ACHN (cell line): ENCODE data around the gene FCN2.

ENCODE experiments used
- DNase-seq: peaks from one replicate; pipeline ENCODE4 v3.0.0-alpha.2; 2015
- in situ Hi-C: cut with HindIII; loops from 2 replicates; pipeline ENCODE4 v1.10.0; 2017; ENCODE audit warnings: low sequenced_read_pairs, low pct_ligation_motif_present, low pct_unique_long_range_greater_than_20kb

The FCN2 gene

GRCh38 chr9:134917431-134918373 is 37.1 kb downstream of the FCN2 start, which contains the start of gene FCN1:
TSS of gene FCN1 (minus strand) at chr9:134917912. CDS start at chr9:134917871, 41 bp downstream.
- in situ Hi-C loops = no loop called here
- no peak for DNase-seq

- DNase-seq = no peak
- in situ Hi-C loops = no loop called here
Measured at GRCh38 chr9:134918646-134919045, 38.0 kb downstream of the FCN2 start.

- no peak for DNase-seq
- in situ Hi-C loops = no loop called here
Measured at GRCh38 chr9:134919303-134919702, 38.7 kb downstream of the FCN2 start.

- in situ Hi-C loops = no loop called here
- no peak for DNase-seq
Measured at GRCh38 chr9:134922066-134922931, 41.7 kb downstream of the FCN2 start.

GRCh38 chr9:134922932-134923240 is 42.3 kb downstream of the FCN2 start:
- no peak for DNase-seq
- in situ Hi-C loops = no loop called here

GRCh38 chr9:134923466-134923865 is 42.9 kb downstream of the FCN2 start:
- no peak for DNase-seq
- in situ Hi-C loops = no loop called here

GRCh38 chr9:134925011-134925511 is 44.5 kb downstream of the FCN2 start:
- in situ Hi-C loops = no loop called here
- no peak for DNase-seq

GRCh38 chr9:134928436-134929192 is 48.0 kb downstream of the FCN2 start:
- in situ Hi-C loops = no loop called here
- no peak for DNase-seq

- in situ Hi-C loops = no loop called here
- no peak for DNase-seq
Measured at GRCh38 chr9:134929193-134930158, 48.9 kb downstream of the FCN2 start.

GRCh38 chr9:134930398-134930797 is 49.8 kb downstream of the FCN2 start:
- no peak for DNase-seq
- in situ Hi-C loops = no loop called here

GRCh38 chr9:134932171-134932570 is 51.6 kb downstream of the FCN2 start:
- DNase-seq = no peak
- in situ Hi-C loops = no loop called here

GRCh38 chr9:134932606-134933005 is 52.0 kb downstream of the FCN2 start:
- in situ Hi-C loops = no loop called here
- DNase-seq = no peak

- no peak for DNase-seq
- in situ Hi-C loops = no loop called here
Measured at GRCh38 chr9:134933076-134933659, 52.6 kb downstream of the FCN2 start.

GRCh38 chr9:134935056-134935640 is 54.5 kb downstream of the FCN2 start:
- in situ Hi-C loops = no loop called here
- no peak for DNase-seq

- in situ Hi-C loops = no loop called here
- DNase-seq = no peak
Measured at GRCh38 chr9:134935701-134936345, 55.2 kb downstream of the FCN2 start.

GRCh38 chr9:134936346-134937163 is 55.9 kb downstream of the FCN2 start:
- in situ Hi-C loops = no loop called here
- no peak for DNase-seq
